ENCODE data around the gene SLC25A27. TPM values are rescaled to one million over a fixed set of nuclear protein-coding genes. Genes with fewer than 3 reads are reported as not detected.
"Not testable (repeated sequence)": the region's sequence is repeated elsewhere in the genome, so short reads cannot be mapped to it uniquely, and the experiment has no call there.

SLC25A27 gene
- total RNA-seq, 1 experiment from 2014 or later: 10.7 TPM

DNA sequence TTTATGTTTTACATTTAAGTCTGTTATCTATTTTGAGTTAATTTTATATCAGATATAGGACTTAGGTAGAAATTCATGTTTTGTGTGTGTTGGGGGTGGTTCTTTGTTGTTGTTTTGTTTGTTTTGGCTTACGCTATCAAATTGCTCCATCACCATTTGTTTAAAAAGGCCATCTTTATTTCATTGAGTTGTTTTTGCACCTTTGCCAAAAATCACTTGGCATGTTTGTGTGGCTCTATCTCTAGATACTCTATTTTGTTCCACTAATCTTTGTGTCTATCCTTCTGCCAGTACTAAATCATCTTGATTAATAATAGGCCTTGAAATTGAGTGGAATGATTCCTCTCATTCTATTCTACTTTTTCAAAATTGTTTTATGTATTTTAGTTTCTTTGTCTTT lies 7.5 kb upstream of the SLC25A27 start:
- no peaks in the 10 kb centered on the region for H3K27me3 ChIP-seq (ENCODE audit: insufficient read depth, low read length)
- H2AFZ ChIP-seq (ENCODE audit: low read depth, low read length, poor library complexity, severe bottlenecking): no peak overlapping the region
- peaks cover 0 to 11% of the 10 kb centered on the region in 2 experiments; a peak in 2 of 4 replicates for H3K4me1 ChIP-seq (ENCODE audit: control insufficient read depth in 1 of 2, insufficient read depth in 2 of 2, low read length in 2 of 2)
- no peaks in the 10 kb centered on the region for H3K9me2 ChIP-seq (ENCODE audit: insufficient read depth)
- TF ChIP-seq CBX3 (IDR thresholded peaks at IDR 0.05; ENCODE audit: low read depth) (no peak), ZFX (IDR thresholded peaks at IDR 0.05) (no peak), JUND (IDR thresholded peaks at IDR 0.05) (no peak), RAD21 (IDR thresholded peaks at IDR 0.05; ENCODE audit: low read depth) (no peak), EGR1 (IDR thresholded peaks at IDR 0.05; ENCODE audit: low read depth) (no peak), POLR2A (IDR thresholded peaks at IDR 0.05; ENCODE audit: borderline replicate concordance, extremely low read depth, insufficient read depth, insufficient read length) (no peak), SP1 (IDR thresholded peaks at IDR 0.05; ENCODE audit: low read depth) (no peak), EZH2 (IDR thresholded peaks at IDR 0.05) (no peak), EZH2phosphoT487 (IDR thresholded peaks at IDR 0.05; ENCODE audit: borderline replicate concordance) (no peak), POLR2AphosphoS5 (IDR thresholded peaks at IDR 0.05; ENCODE audit: low read depth, low read length) (no peak)
- TF ChIP-seq, protein P1, sequence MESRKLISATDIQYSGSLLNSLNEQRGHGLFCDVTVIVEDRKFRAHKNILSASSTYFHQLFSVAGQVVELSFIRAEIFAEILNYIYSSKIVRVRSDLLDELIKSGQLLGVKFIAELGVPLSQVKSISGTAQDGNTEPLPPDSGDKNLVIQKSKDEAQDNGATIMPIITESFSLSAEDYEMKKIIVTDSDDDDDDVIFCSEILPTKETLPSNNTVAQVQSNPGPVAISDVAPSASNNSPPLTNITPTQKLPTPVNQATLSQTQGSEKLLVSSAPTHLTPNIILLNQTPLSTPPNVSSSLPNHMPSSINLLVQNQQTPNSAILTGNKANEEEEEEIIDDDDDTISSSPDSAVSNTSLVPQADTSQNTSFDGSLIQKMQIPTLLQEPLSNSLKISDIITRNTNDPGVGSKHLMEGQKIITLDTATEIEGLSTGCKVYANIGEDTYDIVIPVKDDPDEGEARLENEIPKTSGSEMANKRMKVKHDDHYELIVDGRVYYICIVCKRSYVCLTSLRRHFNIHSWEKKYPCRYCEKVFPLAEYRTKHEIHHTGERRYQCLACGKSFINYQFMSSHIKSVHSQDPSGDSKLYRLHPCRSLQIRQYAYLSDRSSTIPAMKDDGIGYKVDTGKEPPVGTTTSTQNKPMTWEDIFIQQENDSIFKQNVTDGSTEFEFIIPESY (IDR thresholded peaks at IDR 0.05; ENCODE audit: extremely low read depth, insufficient replicate concordance, low read length): no peak
- ATAC-seq: no peak
- H3K9ac ChIP-seq (ENCODE audit: low read length): no peak overlapping the region
- BruUV-seq (replicated peaks): no TSS peak
- no peak overlapping the region for H3K4me3 ChIP-seq (replicated peaks in 1 of 2; ENCODE audit: low read depth in 1 of 2, low read length in 2 of 2)
- DNase-seq (ENCODE audit: low read depth, low spot score): no peak
- intact Hi-C loops (cut with micrococcal nuclease): no loop called here
- no peaks in the 10 kb centered on the region for H3K79me2 ChIP-seq (ENCODE audit: insufficient read depth, low read length)
- no peaks in the 10 kb centered on the region for H4K20me1 ChIP-seq (ENCODE audit: insufficient read depth)
- H3K27ac ChIP-seq (ENCODE audit: low read depth, low read length): no peak overlapping the region
- ChIA-PET RAD21 (ENCODE audit: low non-redundant PET in 1 of 2, low total read pairs in 2 of 2, uncharacterized antibody in 2 of 2, unreplicated experiment in 2 of 2) (no interaction called here), CTCF (no interaction called here), POLR2A (no interaction called here)
- no peaks in the 10 kb centered on the region for H3K9me3 ChIP-seq (ENCODE audit: control insufficient read depth in 1 of 2, insufficient read depth in 1 of 2, low read depth in 1 of 2, low read length in 2 of 2)
- H3K36me3 ChIP-seq (ENCODE audit: control insufficient read depth in 1 of 2, insufficient read depth in 2 of 2, low read length in 2 of 2): no peaks in the 10 kb centered on the region
- no peak overlapping the region for H3K4me2 ChIP-seq (ENCODE audit: low read length)

DNA sequence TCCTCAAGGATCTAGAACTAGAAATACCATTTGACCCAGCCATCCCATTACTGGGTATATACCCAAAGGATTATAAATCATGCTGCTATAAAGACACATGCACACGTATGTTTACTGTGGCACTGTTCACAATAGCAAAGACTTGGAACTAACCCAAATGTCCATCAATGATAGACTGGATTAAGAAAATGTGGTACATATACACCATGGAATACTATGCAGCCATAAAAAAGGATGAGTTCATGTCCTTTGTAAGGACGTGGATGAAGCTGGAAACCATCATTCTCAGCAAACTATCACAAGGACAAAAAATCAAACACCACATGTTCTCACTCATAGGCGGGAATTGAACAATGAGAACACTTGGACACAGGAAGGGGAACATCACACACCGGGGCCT lies 4.7 kb upstream of the SLC25A27 start:
- intact Hi-C loops (cut with micrococcal nuclease); POLR2A ChIA-PET; H3K4me3 ChIP-seq (replicated peaks in 1 of 2; ENCODE audit: low read depth in 1 of 2, low read length in 2 of 2); H3K27ac ChIP-seq (ENCODE audit: low read depth, low read length); H2AFZ ChIP-seq (ENCODE audit: low read depth, low read length, poor library complexity, severe bottlenecking); H3K27me3 ChIP-seq (ENCODE audit: insufficient read depth, low read length); CTCF ChIA-PET; H3K4me2 ChIP-seq (ENCODE audit: low read length); H3K9ac ChIP-seq (ENCODE audit: low read length); ATAC-seq; BruUV-seq (replicated peaks); RAD21 ChIA-PET (ENCODE audit: low non-redundant PET in 1 of 2, low total read pairs in 2 of 2, uncharacterized antibody in 2 of 2, unreplicated experiment in 2 of 2); DNase-seq (ENCODE audit: low read depth, low spot score); H3K9me3 ChIP-seq (ENCODE audit: control insufficient read depth in 1 of 2, insufficient read depth in 1 of 2, low read depth in 1 of 2, low read length in 2 of 2); H3K9me2 ChIP-seq (ENCODE audit: insufficient read depth); H3K79me2 ChIP-seq (ENCODE audit: insufficient read depth, low read length); H4K20me1 ChIP-seq (ENCODE audit: insufficient read depth); H3K36me3 ChIP-seq (ENCODE audit: control insufficient read depth in 1 of 2, insufficient read depth in 2 of 2, low read length in 2 of 2): not testable (repeated sequence)
- peaks cover 0 to 20% of the 10 kb centered on the region in 2 experiments; a peak in 2 of 4 replicates for H3K4me1 ChIP-seq (ENCODE audit: control insufficient read depth in 1 of 2, insufficient read depth in 2 of 2, low read length in 2 of 2)

Data from HCT116 (cell line).